HL-60 (cell line): ENCODE measurements around the gene GALNT6.

ENCODE experiments used
- CTCF ChIP-seq: IDR thresholded peaks from one replicate; pipeline ENCODE4 v1.5.1; 2011; ENCODE audit warnings: low read length, control low read depth, inconsistent platforms; ENCODE audit not compliant: insufficient read depth
- POLR2AphosphoS5 ChIP-seq: IDR thresholded peaks from 2 replicates; pipeline ENCODE4 v1.6.1; 2012; ENCODE audit warnings: low read depth

DNA sequence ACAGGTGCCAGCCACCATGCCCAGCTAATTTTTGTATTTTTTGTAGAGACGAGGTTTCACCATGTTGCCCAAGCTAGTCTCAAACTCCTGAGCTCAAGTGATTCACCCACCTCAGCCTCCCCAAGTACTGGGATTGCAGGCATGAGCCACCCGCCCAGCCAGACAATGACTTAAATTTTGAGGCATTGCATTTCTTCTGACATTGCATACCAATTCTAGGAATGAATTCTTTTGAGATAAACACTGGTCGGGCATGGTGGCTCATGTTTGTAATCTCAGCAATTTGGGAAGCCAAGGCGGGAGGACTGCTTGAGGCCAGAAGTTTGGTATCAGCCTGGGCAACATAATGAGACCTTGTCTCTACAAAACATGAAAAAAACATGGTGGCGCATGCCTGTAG is 42.2 kb downstream of the GALNT6 start:
- TF ChIP-seq CTCF (no peak), POLR2AphosphoS5 (no peak)
